Fibroblast of lung (primary cell): Measurements from ENCODE around the gene CORO2B. TPM values are rescaled to one million over a fixed set of nuclear protein-coding genes. Genes with fewer than 3 reads are reported as not detected.

Experiments
- DNase-seq, 2 donors: peaks; one replicate each; pipeline versions ENCODE4 v3.0.0 to v3.0.0-alpha.2; 2010; ENCODE audit warnings: low read depth in 2 of 2
- H2AFZ ChIP-seq: 2 replicates; pipeline ENCODE4 v1.5.1; 2012; ENCODE audit warnings: low read length, control low read depth, inconsistent platforms
- H3K27ac ChIP-seq: 2 replicates; pipeline ENCODE4 v1.5.1; 2011; ENCODE audit warnings: low read length, control low read depth; ENCODE audit not compliant: insufficient read depth
- H3K27me3 ChIP-seq: 2 replicates; pipeline ENCODE4 v1.5.1; 2011; ENCODE audit warnings: mild to moderate bottlenecking, low read length; ENCODE audit not compliant: control insufficient read depth, insufficient read depth
- H3K36me3 ChIP-seq: 2 replicates; pipeline ENCODE4 v1.5.1; 2011; ENCODE audit warnings: low read length; ENCODE audit not compliant: control insufficient read depth, insufficient read depth
- H3K4me1 ChIP-seq: 2 replicates; pipeline ENCODE4 v1.5.1; 2011; ENCODE audit warnings: low read length; ENCODE audit not compliant: control insufficient read depth, insufficient read depth; ENCODE audit errors: extremely low read depth
- H3K4me2 ChIP-seq: 2 replicates; pipeline ENCODE4 v1.5.1; 2011; ENCODE audit warnings: low read length, control low read depth; ENCODE audit not compliant: insufficient read depth; ENCODE audit errors: extremely low read depth
- H3K4me3 ChIP-seq, 4 experiments: fragments of 200-600 bp in 1 of 4; sonication (generic) in 1 of 4; replicated peaks in 1 of 4; 2 replicates each; pipeline ENCODE4 v1.5.1; 2011 to 2016; ENCODE audit warnings: low read length in 4 of 4, low read depth in 3 of 4, mild to moderate bottlenecking in 3 of 4, control low read depth in 2 of 4, inconsistent platforms in 1 of 4, mixed read lengths in 1 of 4; ENCODE audit not compliant: insufficient read depth in 1 of 4; ENCODE audit errors: control extremely low read depth in 1 of 4
- H3K79me2 ChIP-seq: 2 replicates; pipeline ENCODE4 v1.5.1; 2012; ENCODE audit warnings: mild to moderate bottlenecking, low read length, inconsistent platforms; ENCODE audit not compliant: control insufficient read depth, insufficient read depth
- H3K9ac ChIP-seq: 2 replicates; pipeline ENCODE4 v1.5.1; 2011; ENCODE audit warnings: mild to moderate bottlenecking, low read length, control low read depth; ENCODE audit not compliant: insufficient read depth
- H3K9me3 ChIP-seq: 2 replicates; pipeline ENCODE4 v1.5.1; 2012; ENCODE audit warnings: low read depth, low read length; ENCODE audit not compliant: control insufficient read depth, insufficient read depth
- H4K20me1 ChIP-seq: 2 replicates; pipeline ENCODE4 v1.5.1; 2011; ENCODE audit warnings: low read length; ENCODE audit not compliant: control insufficient read depth, insufficient read depth; ENCODE audit errors: extremely low read depth
- CTCF ChIP-seq, 2 donors: IDR thresholded peaks in 1 of 2; conservative IDR thresholded peaks in 1 of 2; 1 replicate in 1 of 2; 2 replicates in 1 of 2; pipeline ENCODE4 v1.5.1; 2011 to 2012; ENCODE audit warnings: low read length in 2 of 2, control low read depth in 1 of 2, inconsistent platforms in 1 of 2, low read depth in 1 of 2, mild to moderate bottlenecking in 1 of 2
- EZH2 ChIP-seq: IDR thresholded peaks from 2 replicates; pipeline ENCODE4 v1.5.1; 2012; ENCODE audit warnings: low read length, control low read depth, mild to moderate bottlenecking; ENCODE audit errors: missing control alignments
- polyA plus RNA-seq, 2 donors: library from polyadenylated mRNA; depleted of rRNA in 1 of 2; stranded (reverse) in 1 of 2; unstranded in 1 of 2; fragments of >200 nt; gene quantifications; 2 replicates each; pipeline ENCODE4 v1.2.1, GENCODE V29; 2011 to 2012; ENCODE audit warnings: missing spikeins in 1 of 2
- total RNA-seq: library from RNA; depleted of rRNA; stranded (reverse); fragments of >200 nt; gene quantifications from 2 replicates; pipeline ENCODE4 v1.2.1, GENCODE V29; 2014

The CORO2B gene
- total and polyA plus RNA-seq, 2 donors (not counting 1 experiment from before 2014, with no cell fraction given), result 17.5 to 25.3 TPM

- TF ChIP-seq EZH2 (no peak), CTCF (conservative IDR thresholded peaks at IDR 0.05 in 1 of 2, IDR thresholded peaks at IDR 0.05 in 1 of 2; ENCODE audit: low read depth in 1 of 2, low read length in 2 of 2) (no peak)
- H3K4me3 ChIP-seq, result no peak overlapping the region
- no peaks in the 10 kb centered on the region for H3K36me3 ChIP-seq
- no peaks in the 10 kb centered on the region for H4K20me1 ChIP-seq
- no peaks in the 10 kb centered on the region for H3K27me3 ChIP-seq
- H3K9me3 ChIP-seq, result no peaks in the 10 kb centered on the region
- H3K4me2 ChIP-seq, result no peak overlapping the region
- no peak overlapping the region for H3K9ac ChIP-seq
- no peak overlapping the region for H3K27ac ChIP-seq
- DNase-seq, result no peak
- H2AFZ ChIP-seq, result no peak overlapping the region
- peaks cover 27% of the 10 kb centered on the region for H3K4me1 ChIP-seq
- H3K79me2 ChIP-seq, result peaks cover 62% of the 10 kb centered on the region
Measured at GRCh38 chr15:68630211-68630555, 51.4 kb downstream of the CORO2B start.

- H3K36me3 ChIP-seq, result no peaks in the 10 kb centered on the region
- H3K27me3 ChIP-seq, result no peaks in the 10 kb centered on the region
- no peak for DNase-seq
- H4K20me1 ChIP-seq, result no peaks in the 10 kb centered on the region
- no peak overlapping the region for H3K4me3 ChIP-seq
- peaks cover 68% of the 10 kb centered on the region for H3K79me2 ChIP-seq
- TF ChIP-seq CTCF (conservative IDR thresholded peaks at IDR 0.05 in 1 of 2, IDR thresholded peaks at IDR 0.05 in 1 of 2; ENCODE audit: low read depth in 1 of 2, low read length in 2 of 2) (peak in 1 of 2 donors; percentile 26), EZH2 (no peak)
- H3K9ac ChIP-seq, result no peak overlapping the region
- no peaks in the 10 kb centered on the region for H3K9me3 ChIP-seq
- no peak overlapping the region for H3K4me2 ChIP-seq
- H2AFZ ChIP-seq, result no peak overlapping the region
- no peak overlapping the region for H3K27ac ChIP-seq
- H3K4me1 ChIP-seq, result peaks cover 32% of the 10 kb centered on the region
Measured at GRCh38 chr15:68630836-68631235, 52.0 kb downstream of the CORO2B start.

- peaks cover 69% of the 10 kb centered on the region for H3K79me2 ChIP-seq
- no peak overlapping the region for H2AFZ ChIP-seq
- TF ChIP-seq EZH2, result no peak
- TF ChIP-seq CTCF (conservative IDR thresholded peaks at IDR 0.05 in 1 of 2, IDR thresholded peaks at IDR 0.05 in 1 of 2; ENCODE audit: low read depth in 1 of 2, low read length in 2 of 2), result no peak
- no peak overlapping the region for H3K4me3 ChIP-seq
- no peak overlapping the region for H3K27ac ChIP-seq
- H4K20me1 ChIP-seq, result no peaks in the 10 kb centered on the region
- no peaks in the 10 kb centered on the region for H3K27me3 ChIP-seq
- H3K4me2 ChIP-seq, result no peak overlapping the region
- no peak for DNase-seq
- peaks cover 33% of the 10 kb centered on the region for H3K4me1 ChIP-seq
- peaks cover under 1% of the 10 kb centered on the region for H3K36me3 ChIP-seq
- H3K9me3 ChIP-seq, result no peaks in the 10 kb centered on the region
- no peak overlapping the region for H3K9ac ChIP-seq
Measured at GRCh38 chr15:68631601-68632051, 52.8 kb downstream of the CORO2B start.
